WERI-Rb-1 (cell line): Measurements from ENCODE around the gene GAREM1.
"Not testable (repeated sequence)": the region's sequence is repeated elsewhere in the genome, so short reads cannot be mapped to it uniquely, and the experiment has no call there.

Experiments used
- DNase-seq: peaks from one replicate; pipeline ENCODE4 v3.0.0-alpha.2; 2020
- H3K27ac ChIP-seq: fragments of 250-450 bp; sonication (Bioruptor Pico); 2 replicates; pipeline ENCODE4 v1.5.1; 2020; ENCODE audit warnings: mild to moderate bottlenecking, moderate library complexity
- H3K27me3 ChIP-seq: fragments of 250-450 bp; sonication (Bioruptor Pico); 2 replicates; pipeline ENCODE4 v1.5.1; 2021; ENCODE audit warnings: mild to moderate bottlenecking, low read depth, moderate library complexity; ENCODE audit not compliant: insufficient read depth, severe bottlenecking
- H3K36me3 ChIP-seq: fragments of 250-450 bp; sonication (Bioruptor Pico); 2 replicates; pipeline ENCODE4 v1.5.1; 2020; ENCODE audit warnings: mild to moderate bottlenecking, moderate library complexity
- H3K4me3 ChIP-seq: 2 replicates; pipeline ENCODE4 v1.5.1; 2011; ENCODE audit warnings: low read depth, mild to moderate bottlenecking, control low read depth, low read length
- H3K9me3 ChIP-seq: fragments of 250-450 bp; sonication (Bioruptor Pico); 2 replicates; pipeline ENCODE4 v1.5.1; 2021; ENCODE audit warnings: mild to moderate bottlenecking, moderate library complexity; ENCODE audit not compliant: severe bottlenecking
- CTCF ChIP-seq: IDR thresholded peaks from 2 replicates; pipeline ENCODE4 v1.5.1; 2011; ENCODE audit warnings: low read depth, mild to moderate bottlenecking, control low read depth, inconsistent platforms, low read length

Gene GAREM1

GRCh38 chr18:32351032-32351431, 119.7 kb downstream of the GAREM1 start:
- Histone ChIP-seq H3K27ac (no peak overlapping the region), H3K27me3 (peaks cover 42% of the 10 kb centered on the region), H3K4me3 (no peak overlapping the region), H3K36me3 (no peaks in the 10 kb centered on the region), H3K9me3 (no peaks in the 10 kb centered on the region)
- no peak for TF ChIP-seq CTCF
- no peak for DNase-seq

- Histone ChIP-seq H3K36me3 (no peaks in the 10 kb centered on the region), H3K9me3 (no peaks in the 10 kb centered on the region), H3K27me3 (peaks cover 32% of the 10 kb centered on the region), H3K27ac (no peak overlapping the region), H3K4me3 (no peak overlapping the region)
- no peak for DNase-seq
- no peak for TF ChIP-seq CTCF
Measured at GRCh38 chr18:32349728-32350395, 120.8 kb downstream of the GAREM1 start.

- TF ChIP-seq CTCF: no peak
- H3K36me3 ChIP-seq: no peaks in the 10 kb centered on the region
- DNase-seq: no peak
- no peak overlapping the region for H3K4me3 ChIP-seq
- no peak overlapping the region for H3K27ac ChIP-seq
- no peaks in the 10 kb centered on the region for H3K9me3 ChIP-seq
- peaks cover 21% of the 10 kb centered on the region for H3K27me3 ChIP-seq
Measured at GRCh38 chr18:32346671-32347070, 124.0 kb downstream of the GAREM1 start.

- no peaks in the 10 kb centered on the region for H3K36me3 ChIP-seq
- no peak overlapping the region for H3K27ac ChIP-seq
- no peak for TF ChIP-seq CTCF
- no peaks in the 10 kb centered on the region for H3K9me3 ChIP-seq
- no peak overlapping the region for H3K4me3 ChIP-seq
- peak; percentile 7 for DNase-seq
- H3K27me3 ChIP-seq: peaks cover 22% of the 10 kb centered on the region
Measured at GRCh38 chr18:32343634-32344033, 127.0 kb downstream of the GAREM1 start.

- not testable (repeated sequence) for DNase-seq, H3K36me3 ChIP-seq
Measured at GRCh38 chr18:32341112-32341511, 129.6 kb downstream of the GAREM1 start.

GRCh38 chr18:32339045-32339444, 131.6 kb downstream of the GAREM1 start:
- H3K27me3 ChIP-seq: peaks cover 55% of the 10 kb centered on the region
- H3K9me3 ChIP-seq: no peaks in the 10 kb centered on the region
- H3K36me3 ChIP-seq: no peaks in the 10 kb centered on the region
- no peak for DNase-seq
- no peak overlapping the region for H3K27ac ChIP-seq
- no peak overlapping the region for H3K4me3 ChIP-seq
- no peak for TF ChIP-seq CTCF

More at GRCh38 chr18:32341112-32341511, 129.6 kb downstream of the GAREM1 start:
- H3K9me3 ChIP-seq, H3K4me3 ChIP-seq, H3K27ac ChIP-seq: not testable (repeated sequence)
- peaks cover 39% of the 10 kb centered on the region for H3K27me3 ChIP-seq
